Natural killer cell (primary cell): ENCODE results near the gene ETV6. TPM values are rescaled to one million over a fixed set of nuclear protein-coding genes. Genes with fewer than 3 reads are reported as not detected.

Experiments
- ATAC-seq, 3 donors: fragments of 150-1000 bp in 2 of 3; fragments of 200-7000 bp in 1 of 3; cut with Tn5 transposase; 1 replicate in 1 of 3; 2 replicates in 2 of 3; pipeline ENCODE4 v1.10.0; 2021; ENCODE audit warnings: mild to moderate bottlenecking in 2 of 3, moderate library complexity in 2 of 3
- DNase-seq, 2 donors: peaks; one replicate each; pipeline versions ENCODE4 v3.0.0 to v3.0.0-alpha.2; 2013 to 2021; ENCODE audit warnings: mixed read lengths in 1 of 2
- H3K27ac ChIP-seq: one replicate; pipeline ENCODE4 v1.5.1; 2013; ENCODE audit warnings: mild to moderate bottlenecking, low read length
- H3K27me3 ChIP-seq: one replicate; pipeline ENCODE4 v1.6.1; 2013; ENCODE audit warnings: low read length; ENCODE audit not compliant: control insufficient read depth, insufficient read depth
- H3K36me3 ChIP-seq: one replicate; pipeline ENCODE4 v1.6.1; 2013; ENCODE audit warnings: low read length; ENCODE audit not compliant: control insufficient read depth, insufficient read depth
- H3K4me1 ChIP-seq: one replicate; pipeline ENCODE4 v1.6.1; 2013; ENCODE audit warnings: low read length; ENCODE audit not compliant: control insufficient read depth, insufficient read depth
- H3K4me3 ChIP-seq: one replicate; pipeline ENCODE4 v1.5.1; 2013; ENCODE audit warnings: low read length
- H3K9me3 ChIP-seq: one replicate; pipeline ENCODE4 v1.6.1; 2013; ENCODE audit warnings: low read length; ENCODE audit not compliant: control insufficient read depth, insufficient read depth
- H3K27ac Mint-ChIP-seq, 2 donors: one replicate each; pipeline ENCODE4 v1.8.0; 2022; ENCODE audit warnings: mild to moderate bottlenecking in 2 of 2, mixed read lengths in 2 of 2, moderate library complexity in 1 of 2
- H3K27me3 Mint-ChIP-seq, 2 donors: one replicate each; pipeline ENCODE4 v1.8.0; 2022; ENCODE audit warnings: low read depth in 2 of 2, mixed read lengths in 2 of 2
- H3K36me3 Mint-ChIP-seq: one replicate; pipeline ENCODE4 v1.8.0; 2022; ENCODE audit warnings: mixed read lengths
- H3K4me1 Mint-ChIP-seq, 2 donors: one replicate each; pipeline ENCODE4 v1.8.0; 2022; ENCODE audit warnings: mixed read lengths in 2 of 2
- H3K4me3 Mint-ChIP-seq: one replicate; pipeline ENCODE4 v1.8.0; 2022; ENCODE audit warnings: mild to moderate bottlenecking, moderate library complexity, mixed read lengths
- H3K9me3 Mint-ChIP-seq, 2 donors: one replicate each; pipeline ENCODE4 v1.8.0; 2022; ENCODE audit warnings: mixed read lengths in 2 of 2
- WGBS: methylation state at CpG from one replicate; pipeline ENCODE4 v1.1.7; 2013; ENCODE audit warnings: missing lambda C conversion rate; ENCODE audit not compliant: insufficient coverage; 5-methylcytosine and 5-hydroxymethylcytosine counted together
- intact Hi-C: fragments of 100-400 bp; cut with micrococcal nuclease; formaldehyde crosslinking; loops from one replicate; pipeline ENCODE4 v1.14.2; 2022
- total RNA-seq, 4 donors: library from RNA; stranded (reverse); fragments of 120-200 nt in 1 of 4; gene quantifications; one replicate each; pipeline versions ENCODE4 v1.2.3 to v1.2.4, GENCODE V29; 2013 to 2022
- TF ChIP-seq, protein P1 (sequence below): fragments of 200-600 bp; IDR thresholded peaks from one replicate; pipeline ENCODE4 v1.8.0; 2022; ENCODE audit warnings: antibody characterized with exemption

Gene ETV6
- total RNA-seq, 3 donors from 2014 or later (not counting 1 experiment from before 2014, with no cell fraction given) = 38.9 to 49.5 (median 40.6) TPM

- Histone ChIP-seq H3K4me1 (peaks cover 14% of the 10 kb centered on the region), H3K27ac (no peak overlapping the region), H3K36me3 (no peaks in the 10 kb centered on the region), H3K27me3 (no peaks in the 10 kb centered on the region), H3K9me3 (no peaks in the 10 kb centered on the region), H3K4me3 (no peak overlapping the region)
- Mint-ChIP-seq H3K4me1 (peaks cover 22 to 39% of the 10 kb centered on the region in 2 donors), H3K36me3 (no peaks in the 10 kb centered on the region), H3K9me3 (no peaks in the 10 kb centered on the region), H3K4me3 (no peak overlapping the region), H3K27me3 (no peaks in the 10 kb centered on the region), H3K27ac (no peak overlapping the region)
- TF ChIP-seq, protein P1, sequence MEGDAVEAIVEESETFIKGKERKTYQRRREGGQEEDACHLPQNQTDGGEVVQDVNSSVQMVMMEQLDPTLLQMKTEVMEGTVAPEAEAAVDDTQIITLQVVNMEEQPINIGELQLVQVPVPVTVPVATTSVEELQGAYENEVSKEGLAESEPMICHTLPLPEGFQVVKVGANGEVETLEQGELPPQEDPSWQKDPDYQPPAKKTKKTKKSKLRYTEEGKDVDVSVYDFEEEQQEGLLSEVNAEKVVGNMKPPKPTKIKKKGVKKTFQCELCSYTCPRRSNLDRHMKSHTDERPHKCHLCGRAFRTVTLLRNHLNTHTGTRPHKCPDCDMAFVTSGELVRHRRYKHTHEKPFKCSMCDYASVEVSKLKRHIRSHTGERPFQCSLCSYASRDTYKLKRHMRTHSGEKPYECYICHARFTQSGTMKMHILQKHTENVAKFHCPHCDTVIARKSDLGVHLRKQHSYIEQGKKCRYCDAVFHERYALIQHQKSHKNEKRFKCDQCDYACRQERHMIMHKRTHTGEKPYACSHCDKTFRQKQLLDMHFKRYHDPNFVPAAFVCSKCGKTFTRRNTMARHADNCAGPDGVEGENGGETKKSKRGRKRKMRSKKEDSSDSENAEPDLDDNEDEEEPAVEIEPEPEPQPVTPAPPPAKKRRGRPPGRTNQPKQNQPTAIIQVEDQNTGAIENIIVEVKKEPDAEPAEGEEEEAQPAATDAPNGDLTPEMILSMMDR = no peak
- intact Hi-C loops = no loop called here
- peak in 1 of 2 donors; percentile 22 for DNase-seq
- WGBS = 15% methylated on average over 2 of the region's 3 CpGs
- ATAC-seq = no peak
Measured at GRCh38 chr12:11814374-11814773, 164.9 kb downstream of the ETV6 start.

- 96% methylated on average over 5 of the region's 5 CpGs for WGBS
- Histone ChIP-seq H3K4me1 (peaks cover 14% of the 10 kb centered on the region), H3K27ac (no peak overlapping the region), H3K9me3 (no peaks in the 10 kb centered on the region), H3K4me3 (no peak overlapping the region), H3K36me3 (no peaks in the 10 kb centered on the region), H3K27me3 (no peaks in the 10 kb centered on the region)
- TF ChIP-seq, protein P1 = no peak
- H3K4me3 Mint-ChIP-seq = no peak overlapping the region
- ATAC-seq = no peak
- DNase-seq = no peak
- H3K36me3 Mint-ChIP-seq = no peaks in the 10 kb centered on the region
- no peaks in the 10 kb centered on the region for H3K9me3 Mint-ChIP-seq
- H3K4me1 Mint-ChIP-seq = peaks cover 22 to 35% of the 10 kb centered on the region in 2 donors
- H3K27me3 Mint-ChIP-seq = no peaks in the 10 kb centered on the region
- no peak overlapping the region for H3K27ac Mint-ChIP-seq
- intact Hi-C loops = no loop called here
Measured at GRCh38 chr12:11815397-11815796, 165.9 kb downstream of the ETV6 start.

GRCh38 chr12:11819643-11820042, 170.2 kb downstream of the ETV6 start:
- no peak overlapping the region for H3K27ac ChIP-seq
- DNase-seq = no peak
- H3K4me3 ChIP-seq = no peak overlapping the region
- H3K27me3 ChIP-seq = no peaks in the 10 kb centered on the region
- H3K4me3 Mint-ChIP-seq = no peak overlapping the region
- no peaks in the 10 kb centered on the region for H3K27me3 Mint-ChIP-seq
- H3K4me1 Mint-ChIP-seq = peaks cover 10 to 13% of the 10 kb centered on the region in 2 donors
- H3K27ac Mint-ChIP-seq = no peak overlapping the region
- H3K9me3 ChIP-seq = no peaks in the 10 kb centered on the region
- no peaks in the 10 kb centered on the region for H3K9me3 Mint-ChIP-seq
- no peaks in the 10 kb centered on the region for H3K36me3 ChIP-seq
- no peak for ATAC-seq
- H3K36me3 Mint-ChIP-seq = no peaks in the 10 kb centered on the region
- 98% methylated on average over 4 of the region's 4 CpGs for WGBS
- peaks cover 15% of the 10 kb centered on the region for H3K4me1 ChIP-seq
- intact Hi-C loops = no loop called here
- TF ChIP-seq, protein P1 = no peak

DNA sequence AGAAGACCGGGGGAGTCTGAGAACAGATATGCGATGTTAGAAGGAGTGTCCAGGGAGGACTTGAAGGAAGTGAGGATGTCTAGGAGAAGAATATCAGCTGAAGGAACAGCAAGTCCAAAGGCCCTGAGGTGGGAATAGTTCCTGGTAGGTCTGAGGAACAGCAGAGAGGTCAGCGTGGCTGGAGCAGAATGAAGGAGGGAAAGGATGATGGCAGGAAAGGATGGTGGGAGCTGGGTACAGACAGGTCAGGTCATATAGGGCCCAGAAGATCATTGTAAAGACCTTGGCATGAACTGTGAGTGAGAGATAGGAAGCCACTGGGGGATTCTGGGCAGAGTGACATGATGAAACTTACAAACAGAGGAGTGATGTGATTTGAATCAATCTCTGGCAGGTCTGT, 171.0 kb downstream of the ETV6 start:
- peaks cover 15% of the 10 kb centered on the region for H3K4me1 ChIP-seq
- Mint-ChIP-seq H3K27me3 (no peaks in the 10 kb centered on the region), H3K36me3 (no peaks in the 10 kb centered on the region), H3K4me3 (no peak overlapping the region), H3K4me1 (peaks cover 10 to 11% of the 10 kb centered on the region in 2 donors), H3K9me3 (no peaks in the 10 kb centered on the region), H3K27ac (no peak overlapping the region)
- no peaks in the 10 kb centered on the region for H3K36me3 ChIP-seq
- TF ChIP-seq, protein P1 = no peak
- DNase-seq (no peak), ATAC-seq (no peak)
- intact Hi-C loops = no loop called here
- H3K4me3 ChIP-seq = no peak overlapping the region
- no peaks in the 10 kb centered on the region for H3K27me3 ChIP-seq
- H3K27ac ChIP-seq = no peak overlapping the region
- 96% methylated on average over 3 of the region's 3 CpGs for WGBS
- no peaks in the 10 kb centered on the region for H3K9me3 ChIP-seq
